RCC 7860 (cell line): ENCODE measurements around the gene OPCML.

Experiments used
- DNase-seq: peaks from one replicate; pipeline ENCODE4 v3.0.0-alpha.2; 2015; ENCODE audit warnings: low spot score
- FAIRE-seq: peaks from 2 replicates; lab custom pipeline; 2012; peaks lifted over from hg19 to GRCh38; lab: Jason Lieb, UNC

OPCML gene

DNA sequence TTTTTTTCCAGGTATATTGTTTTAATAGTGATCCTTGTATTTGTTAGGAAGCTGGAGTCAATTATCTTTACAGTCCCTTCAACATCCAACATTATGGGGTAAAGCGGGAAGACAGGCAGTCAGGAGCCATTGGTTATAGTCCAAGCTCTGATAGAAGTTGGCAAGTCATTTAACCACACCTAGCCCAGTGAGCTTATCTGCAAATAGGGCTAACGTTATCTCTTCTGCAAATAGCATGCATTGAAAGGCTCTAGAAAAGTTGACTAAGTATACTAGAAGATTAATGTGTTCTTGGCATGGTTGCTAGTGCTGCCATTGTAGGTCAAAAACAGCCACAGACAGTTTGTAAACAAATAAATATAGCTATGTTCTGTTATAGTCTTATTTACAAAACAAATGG is 520.7 kb downstream of the OPCML start:
- DNase-seq (no peak), FAIRE-seq (no peak)

- DNase-seq (no peak), FAIRE-seq (no peak)
These were observed 525.2 kb downstream of the OPCML start for GRCh38 chr11:133007027-133007584.

DNA sequence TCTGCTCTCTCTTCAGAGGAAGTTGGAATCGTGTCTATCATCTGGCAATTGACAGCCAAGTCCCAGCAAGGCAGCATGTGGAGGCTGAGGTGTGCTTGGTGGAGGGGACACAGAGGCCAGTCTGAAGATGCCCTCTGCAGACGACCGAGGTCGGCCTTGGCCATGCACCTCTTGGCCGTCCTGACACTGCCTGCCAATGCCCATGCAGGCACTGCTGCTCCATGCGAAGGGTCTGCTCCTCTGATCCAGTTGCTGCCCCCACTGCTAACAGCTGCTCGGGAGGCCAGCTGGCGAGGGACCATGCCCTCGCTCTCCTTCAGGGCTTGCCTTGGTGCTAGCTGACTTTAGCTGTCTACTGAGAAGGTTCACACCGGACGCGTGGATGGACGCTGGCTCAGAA is 527.9 kb downstream of the OPCML start:
- DNase-seq (no peak), FAIRE-seq (no peak)

GRCh38 chr11:132999516-132999915 is 532.8 kb downstream of the OPCML start:
- FAIRE-seq (no peak), DNase-seq (no peak)

GRCh38 chr11:132999031-132999430 is 533.3 kb downstream of the OPCML start:
- FAIRE-seq (no peak), DNase-seq (no peak)

DNA sequence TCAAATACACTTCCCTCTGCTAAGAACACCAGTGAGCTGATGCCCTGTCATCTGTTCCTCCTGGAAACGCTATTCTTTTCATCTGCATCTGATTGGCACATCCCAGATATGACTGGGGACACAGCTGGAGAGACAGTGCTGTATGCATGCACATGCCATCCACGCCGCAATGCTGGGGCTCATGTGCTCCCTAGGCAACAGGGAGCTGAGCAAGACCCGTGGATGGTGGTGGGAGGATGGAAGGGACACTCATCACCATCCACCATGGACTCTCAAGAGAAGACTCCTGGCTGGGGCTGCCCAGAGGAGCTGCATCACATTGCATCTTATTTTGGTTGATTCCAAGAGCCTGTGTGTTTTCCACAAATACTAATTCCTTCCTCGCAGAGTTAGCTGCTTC is 534.9 kb downstream of the OPCML start:
- FAIRE-seq (no peak), DNase-seq (no peak)

GRCh38 chr11:132994966-132995365 is 537.3 kb downstream of the OPCML start:
- no peak for FAIRE-seq
- DNase-seq: no peak

DNA sequence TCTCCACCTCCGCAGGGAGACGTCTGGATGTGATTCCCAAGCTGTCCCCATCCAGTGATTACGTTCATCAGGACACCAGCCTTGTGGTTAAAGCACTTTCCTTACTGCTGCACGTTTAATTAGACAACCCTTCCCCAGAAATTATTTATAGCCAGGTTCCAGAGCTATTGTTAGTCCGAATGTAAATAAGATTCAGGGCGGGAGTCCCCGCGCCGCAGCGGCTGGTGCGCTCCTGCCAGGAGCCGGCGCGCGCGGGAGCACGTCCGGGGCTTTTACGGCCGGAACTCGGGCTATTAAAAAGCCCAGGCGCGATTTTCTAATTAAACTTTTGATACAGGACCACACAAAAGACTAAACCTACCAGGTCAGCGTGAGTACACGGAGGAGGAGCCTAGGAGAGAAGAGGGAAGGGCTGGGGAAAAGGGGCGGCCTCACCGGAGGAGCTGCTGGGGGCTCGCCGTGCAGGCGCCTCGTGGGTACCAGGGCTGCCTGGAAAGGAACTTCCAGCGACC is 538.3 kb downstream of the OPCML start:
- no peak for FAIRE-seq
- DNase-seq: no peak

GRCh38 chr11:132992838-132993631 is 539.3 kb downstream of the OPCML start:
- FAIRE-seq: no peak
- no peak for DNase-seq

GRCh38 chr11:132988411-132988810 is 543.9 kb downstream of the OPCML start:
- FAIRE-seq (no peak), DNase-seq (no peak)

GRCh38 chr11:132987936-132988335 is 544.4 kb downstream of the OPCML start:
- no peak for FAIRE-seq
- DNase-seq: no peak

DNA sequence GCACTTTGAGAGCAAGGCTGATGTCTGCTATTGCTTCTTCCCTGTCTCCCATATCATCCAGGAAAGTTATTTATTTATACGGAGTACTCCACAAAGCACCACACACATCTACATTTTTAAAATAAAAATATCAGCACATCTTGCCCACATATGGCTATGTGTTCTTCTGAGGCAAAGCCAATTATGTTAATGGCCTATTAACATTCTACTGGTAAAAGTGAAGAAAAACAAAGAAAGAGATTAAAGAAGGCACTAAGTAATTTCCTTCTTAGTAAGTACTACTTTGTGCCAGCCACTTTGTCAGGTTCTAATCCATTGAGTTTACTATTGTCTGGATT is 548.7 kb downstream of the OPCML start:
- FAIRE-seq (no peak), DNase-seq (no peak)

DNA sequence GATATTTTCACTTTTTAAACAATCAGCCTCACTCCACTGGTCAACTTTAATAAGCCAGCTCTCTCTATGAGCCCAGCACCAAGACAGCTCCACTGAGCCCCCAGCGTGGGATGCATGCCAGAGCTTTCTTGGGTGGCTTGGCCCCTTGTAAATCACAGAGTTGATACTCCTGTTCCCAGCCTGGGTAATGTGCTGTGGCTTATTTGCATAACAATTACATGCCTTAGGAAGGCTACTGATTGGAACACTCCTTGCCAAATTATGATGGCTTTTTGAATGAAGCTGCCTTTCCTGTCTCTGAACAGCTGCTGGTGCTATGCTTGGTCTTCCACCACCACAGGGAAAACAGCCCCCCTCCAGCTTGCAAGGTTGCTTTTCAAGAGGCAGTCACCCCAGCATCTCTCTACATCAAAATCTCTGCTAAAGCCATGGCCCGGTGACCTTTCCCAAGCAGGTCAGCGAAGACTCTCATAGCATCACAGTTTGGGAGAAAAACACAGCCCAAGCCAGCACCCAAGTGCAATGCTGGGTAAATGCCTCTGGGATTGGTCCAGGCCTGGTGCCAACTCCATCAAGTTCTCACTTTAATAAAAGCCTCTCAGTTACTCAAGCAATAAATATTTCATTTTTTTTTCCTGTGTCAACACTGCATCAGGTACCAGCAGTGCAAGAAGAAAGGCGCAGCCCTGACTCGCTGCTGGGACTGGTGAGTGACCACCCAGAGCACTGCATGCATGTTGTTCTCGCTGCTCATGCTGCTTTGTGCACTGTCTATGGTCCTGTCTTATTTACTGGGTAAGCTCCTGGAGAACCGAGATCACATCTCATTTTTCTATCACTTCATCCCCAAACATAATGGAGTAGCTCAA is 549.3 kb downstream of the OPCML start:
- DNase-seq (no peak), FAIRE-seq (no peak)

- no peak for FAIRE-seq
- no peak for DNase-seq
These were observed 551.0 kb downstream of the OPCML start for GRCh38 chr11:132981131-132981956.

GRCh38 chr11:132980670-132981069 is 551.6 kb downstream of the OPCML start:
- FAIRE-seq (no peak), DNase-seq (no peak)

- DNase-seq: no peak
- no peak for FAIRE-seq
These were observed 554.6 kb downstream of the OPCML start for GRCh38 chr11:132977746-132978145.

GRCh38 chr11:132977241-132977640 is 555.1 kb downstream of the OPCML start:
- DNase-seq: no peak
- FAIRE-seq: no peak

- no peak for FAIRE-seq
These were observed 556.2 kb downstream of the OPCML start for GRCh38 chr11:132976115-132976514.

GRCh38 chr11:132973686-132974085 is 558.6 kb downstream of the OPCML start:
- no peak for FAIRE-seq
- no peak for DNase-seq

More at GRCh38 chr11:132976115-132976514, 556.2 kb downstream of the OPCML start:
- no peak for DNase-seq

- FAIRE-seq (no peak), DNase-seq (no peak)
These were observed 559.7 kb downstream of the OPCML start for GRCh38 chr11:132972565-132972964.

DNA sequence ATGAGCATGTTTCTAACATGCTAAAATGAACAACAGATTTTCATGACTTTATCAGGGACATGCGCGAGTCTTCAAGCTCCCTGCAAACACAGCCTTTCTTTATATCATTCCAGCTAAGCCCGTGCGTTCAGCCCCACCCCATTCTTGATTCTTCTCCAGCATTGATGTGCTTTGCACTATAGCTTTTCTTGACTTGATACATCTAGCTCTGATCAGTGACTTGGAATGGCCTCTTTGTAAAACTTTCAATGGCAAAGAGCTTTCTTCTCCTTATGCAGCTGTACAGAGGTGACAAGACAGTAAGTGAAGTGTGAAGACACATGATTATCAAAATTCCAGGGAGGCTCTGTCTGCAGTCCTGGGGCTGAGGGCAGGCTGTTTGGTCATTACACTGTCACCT is 561.0 kb downstream of the OPCML start:
- DNase-seq (no peak), FAIRE-seq (no peak)
